ENCODE measurements around the gene PPP2R3A.

The PPP2R3A gene

GRCh38 chr3:136023264-136023978 is 57.9 kb downstream of the PPP2R3A start:
- H3K27ac ChIP-seq = no peak overlapping the region
- no peak for TF ChIP-seq CTCF (IDR thresholded peaks at IDR 0.05)
- no peaks in the 10 kb centered on the region for H3K27me3 ChIP-seq
- H3K4me3 ChIP-seq (ENCODE audit: low read depth in 1 of 2, low read length in 1 of 2) = no peak overlapping the region
- no peaks in the 10 kb centered on the region for H3K9me3 ChIP-seq
- no peaks in the 10 kb centered on the region for H3K36me3 ChIP-seq
- no peaks in the 10 kb centered on the region for H3K4me1 ChIP-seq (ENCODE audit: control insufficient read depth in 1 of 2, insufficient read depth in 1 of 2, low read depth in 1 of 2, low read length in 1 of 2)

GRCh38 chr3:136036306-136036705 is 70.8 kb downstream of the PPP2R3A start:
- no peak for TF ChIP-seq CTCF (IDR thresholded peaks at IDR 0.05)
- H3K9me3 ChIP-seq = no peaks in the 10 kb centered on the region
- no peaks in the 10 kb centered on the region for H3K4me1 ChIP-seq (ENCODE audit: control insufficient read depth in 1 of 2, insufficient read depth in 1 of 2, low read depth in 1 of 2, low read length in 1 of 2)
- no peak overlapping the region for H3K4me3 ChIP-seq (ENCODE audit: low read depth in 1 of 2, low read length in 1 of 2)
- H3K27ac ChIP-seq = no peak overlapping the region
- peaks cover 1% of the 10 kb centered on the region for H3K27me3 ChIP-seq
- H3K36me3 ChIP-seq = no peaks in the 10 kb centered on the region

GRCh38 chr3:136038668-136039067 is 73.1 kb downstream of the PPP2R3A start:
- Histone ChIP-seq H3K27ac (no peak overlapping the region), H3K4me1 (ENCODE audit: control insufficient read depth in 1 of 2, insufficient read depth in 1 of 2, low read depth in 1 of 2, low read length in 1 of 2) (no peaks in the 10 kb centered on the region), H3K36me3 (no peaks in the 10 kb centered on the region), H3K9me3 (no peaks in the 10 kb centered on the region), H3K27me3 (peaks cover 4% of the 10 kb centered on the region), H3K4me3 (ENCODE audit: low read depth in 1 of 2, low read length in 1 of 2) (no peak overlapping the region)
- TF ChIP-seq CTCF (IDR thresholded peaks at IDR 0.05) = no peak

GRCh38 chr3:136042608-136043221 is 77.2 kb downstream of the PPP2R3A start:
- H3K27me3 ChIP-seq = peaks cover 4% of the 10 kb centered on the region
- no peak overlapping the region for H3K4me3 ChIP-seq (ENCODE audit: low read depth in 1 of 2, low read length in 1 of 2)
- no peaks in the 10 kb centered on the region for H3K9me3 ChIP-seq
- no peak overlapping the region for H3K27ac ChIP-seq
- no peaks in the 10 kb centered on the region for H3K36me3 ChIP-seq
- H3K4me1 ChIP-seq (ENCODE audit: control insufficient read depth in 1 of 2, insufficient read depth in 1 of 2, low read depth in 1 of 2, low read length in 1 of 2) = no peaks in the 10 kb centered on the region
- no peak for TF ChIP-seq CTCF (IDR thresholded peaks at IDR 0.05)

- Histone ChIP-seq H3K4me3 (ENCODE audit: low read depth in 1 of 2, low read length in 1 of 2) (no peak overlapping the region), H3K36me3 (no peaks in the 10 kb centered on the region), H3K4me1 (ENCODE audit: control insufficient read depth in 1 of 2, insufficient read depth in 1 of 2, low read depth in 1 of 2, low read length in 1 of 2) (no peaks in the 10 kb centered on the region), H3K27me3 (peaks cover 4% of the 10 kb centered on the region), H3K9me3 (no peaks in the 10 kb centered on the region), H3K27ac (no peak overlapping the region)
- TF ChIP-seq CTCF (IDR thresholded peaks at IDR 0.05) = no peak
Measured at GRCh38 chr3:136044980-136045745, 79.6 kb downstream of the PPP2R3A start.
